Activated T-helper 17 cell treated with anti-CD3 and anti-CD28 coated beads, Interleukin-2, amount 50 U/mL, for 72 hours (primary cell): ENCODE measurements around the gene ZNF775. TPM values are rescaled to one million over a fixed set of nuclear protein-coding genes. Genes with fewer than 3 reads are reported as not detected.

Experiments
- ATAC-seq: fragments of 150-1000 bp; cut with Tn5 transposase; replicated peaks from 2 replicates; pipeline ENCODE4 v1.10.0; 2021; ENCODE audit warnings: mild to moderate bottlenecking, moderate library complexity
- H3K27ac Mint-ChIP-seq: one replicate; pipeline ENCODE4 v1.8.0; 2022; ENCODE audit warnings: mixed read lengths
- H3K27me3 Mint-ChIP-seq: one replicate; pipeline ENCODE4 v1.8.0; 2022; ENCODE audit warnings: mixed read lengths
- H3K36me3 Mint-ChIP-seq: one replicate; pipeline ENCODE4 v1.8.0; 2022; ENCODE audit warnings: low read depth, mild to moderate bottlenecking, mixed read lengths
- H3K4me1 Mint-ChIP-seq: one replicate; pipeline ENCODE4 v1.8.0; 2022; ENCODE audit warnings: mixed read lengths
- H3K4me3 Mint-ChIP-seq: one replicate; pipeline ENCODE4 v1.8.0; 2022; ENCODE audit warnings: mild to moderate bottlenecking, mixed read lengths
- H3K9me3 Mint-ChIP-seq: one replicate; pipeline ENCODE4 v1.8.0; 2022; ENCODE audit warnings: mixed read lengths
- total RNA-seq, 2 donors: library from RNA; stranded (reverse); gene quantifications; one replicate each; pipeline ENCODE4 v1.2.3, GENCODE V29; 2022

The ZNF775 gene
- total RNA-seq, result 1 to 10 TPM; 2.5 to 3.2 TPM

DNA sequence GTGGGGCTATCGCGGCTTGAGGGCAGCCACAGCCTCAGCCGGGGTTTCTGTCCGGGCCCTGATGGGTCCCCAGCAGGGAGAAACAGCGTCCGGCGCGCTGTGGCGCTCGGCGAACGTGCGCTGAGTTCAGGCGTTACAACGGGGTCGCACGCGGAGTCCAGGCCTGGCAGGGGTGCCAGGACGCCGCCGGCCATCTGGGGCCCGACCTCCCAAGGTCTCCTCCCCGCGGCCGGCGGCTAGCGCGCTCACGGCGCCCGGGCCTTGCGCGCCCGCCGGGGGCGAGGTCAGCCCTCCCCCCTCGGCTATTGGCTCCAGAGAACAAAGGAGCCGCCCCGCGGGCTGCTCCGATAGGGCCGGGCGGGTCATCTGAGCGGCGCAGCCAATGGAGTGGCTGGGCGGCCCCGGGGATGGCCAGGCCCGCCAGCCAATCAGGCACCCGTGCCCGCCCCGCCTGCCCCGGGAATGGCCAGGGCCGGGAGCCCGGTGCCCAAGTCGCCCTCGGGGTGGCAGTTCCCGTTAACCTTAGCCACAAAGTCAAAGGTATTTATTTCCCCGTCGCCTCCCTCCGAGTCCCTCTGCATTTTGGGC is at the start of gene ZNF775:
TSS of gene ZNF775 (plus strand) at position 478 of the 588 bp plus-strand sequence. CDS start 9,141 bp downstream, outside the sequence.
- peaks cover 6% of the 10 kb centered on the region for H3K36me3 Mint-ChIP-seq
- H3K4me3 Mint-ChIP-seq, result peak within 1 kb of the TSS; percentile 91
- H3K9me3 Mint-ChIP-seq, result no peaks in the 10 kb centered on the region
- peak within 1 kb of the TSS; percentile 85 for H3K27ac Mint-ChIP-seq
- ATAC-seq, result peak; percentile 98
- H3K27me3 Mint-ChIP-seq, result no peaks in the 10 kb centered on the region
- H3K4me1 Mint-ChIP-seq, result peaks cover 33% of the 10 kb centered on the region

DNA sequence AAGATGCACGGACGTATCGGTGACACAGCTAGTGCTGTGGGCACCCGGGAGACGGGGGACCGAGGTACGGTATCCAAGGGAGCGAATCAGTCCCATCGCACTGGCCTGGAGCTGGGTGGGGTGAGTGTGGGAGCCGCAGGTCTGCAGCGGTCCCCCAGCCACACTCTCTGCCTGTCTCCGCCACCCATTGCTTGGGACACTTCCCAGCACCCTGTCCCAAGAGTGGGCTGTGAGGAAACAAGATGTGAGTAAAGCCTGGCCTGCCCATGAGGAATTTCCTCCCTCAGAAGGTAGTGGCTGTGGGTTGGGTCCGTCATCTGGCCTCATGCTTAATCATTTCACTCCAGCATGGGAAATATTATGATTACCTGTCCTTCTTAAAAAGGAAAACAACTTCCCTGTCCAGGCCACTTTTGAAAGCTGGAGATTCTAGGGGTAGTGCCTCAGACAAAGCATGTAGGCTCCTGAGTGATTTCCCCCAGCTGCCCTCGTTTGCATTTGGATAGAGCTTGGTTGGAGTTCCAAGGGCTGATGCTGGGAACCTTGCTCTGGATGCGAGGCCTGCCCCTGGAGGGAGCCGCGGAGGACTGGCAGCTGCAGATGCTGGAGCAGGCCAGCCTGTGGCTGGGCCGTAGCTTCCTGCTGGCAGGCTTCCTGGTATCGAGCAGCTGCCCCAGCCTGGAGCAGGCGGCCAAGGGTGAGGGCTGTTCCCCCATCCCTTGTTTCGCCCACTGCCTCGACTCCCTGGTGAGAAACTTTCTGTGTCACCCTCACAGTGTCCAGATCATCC is 49.6 kb upstream of the ZNF775 start:
- H3K4me1 Mint-ChIP-seq, result peaks cover 17% of the 10 kb centered on the region
- no peak overlapping the region for H3K27ac Mint-ChIP-seq
- H3K9me3 Mint-ChIP-seq, result no peaks in the 10 kb centered on the region
- no peak overlapping the region for H3K4me3 Mint-ChIP-seq
- peaks cover 50% of the 10 kb centered on the region for H3K36me3 Mint-ChIP-seq
- no peak for ATAC-seq
- no peaks in the 10 kb centered on the region for H3K27me3 Mint-ChIP-seq

DNA sequence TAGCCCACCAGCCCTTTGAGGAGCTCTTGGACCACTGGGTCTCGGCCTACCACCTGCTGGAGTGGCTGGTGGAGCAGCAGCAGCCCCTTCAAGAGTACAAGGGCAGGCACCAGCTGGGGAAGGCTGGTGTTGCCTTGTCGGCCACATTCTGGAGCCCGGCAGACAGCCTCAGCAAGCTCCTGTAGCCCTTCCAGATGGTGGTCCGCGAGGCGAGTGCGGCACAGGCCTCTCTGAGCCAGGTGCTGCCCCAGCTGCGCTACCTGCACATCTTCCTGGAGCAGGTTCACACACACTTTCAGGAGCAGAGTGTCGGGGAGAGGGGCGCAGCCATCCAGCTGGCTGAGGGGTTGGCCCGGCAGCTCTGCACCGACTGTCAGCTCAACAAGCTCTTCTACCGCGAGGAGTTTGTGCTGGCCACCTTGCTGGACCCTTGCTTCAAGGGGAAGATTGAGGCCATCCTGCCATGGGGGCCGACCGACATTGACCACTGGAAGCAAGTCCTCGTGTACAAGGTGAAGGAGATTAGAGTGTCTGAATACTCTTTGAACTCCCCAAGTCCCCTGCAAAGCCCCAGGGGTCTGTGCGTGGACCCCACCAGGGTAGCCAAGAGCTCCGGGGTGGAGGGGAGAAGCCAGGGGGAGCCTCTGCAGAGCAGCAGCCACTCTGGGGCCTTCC is 48.8 kb upstream of the ZNF775 start:
- Mint-ChIP-seq H3K9me3 (no peaks in the 10 kb centered on the region), H3K4me3 (no peak overlapping the region), H3K4me1 (peaks cover 9% of the 10 kb centered on the region), H3K27ac (no peak overlapping the region), H3K27me3 (no peaks in the 10 kb centered on the region), H3K36me3 (peaks cover 42% of the 10 kb centered on the region)
- ATAC-seq, result no peak

DNA sequence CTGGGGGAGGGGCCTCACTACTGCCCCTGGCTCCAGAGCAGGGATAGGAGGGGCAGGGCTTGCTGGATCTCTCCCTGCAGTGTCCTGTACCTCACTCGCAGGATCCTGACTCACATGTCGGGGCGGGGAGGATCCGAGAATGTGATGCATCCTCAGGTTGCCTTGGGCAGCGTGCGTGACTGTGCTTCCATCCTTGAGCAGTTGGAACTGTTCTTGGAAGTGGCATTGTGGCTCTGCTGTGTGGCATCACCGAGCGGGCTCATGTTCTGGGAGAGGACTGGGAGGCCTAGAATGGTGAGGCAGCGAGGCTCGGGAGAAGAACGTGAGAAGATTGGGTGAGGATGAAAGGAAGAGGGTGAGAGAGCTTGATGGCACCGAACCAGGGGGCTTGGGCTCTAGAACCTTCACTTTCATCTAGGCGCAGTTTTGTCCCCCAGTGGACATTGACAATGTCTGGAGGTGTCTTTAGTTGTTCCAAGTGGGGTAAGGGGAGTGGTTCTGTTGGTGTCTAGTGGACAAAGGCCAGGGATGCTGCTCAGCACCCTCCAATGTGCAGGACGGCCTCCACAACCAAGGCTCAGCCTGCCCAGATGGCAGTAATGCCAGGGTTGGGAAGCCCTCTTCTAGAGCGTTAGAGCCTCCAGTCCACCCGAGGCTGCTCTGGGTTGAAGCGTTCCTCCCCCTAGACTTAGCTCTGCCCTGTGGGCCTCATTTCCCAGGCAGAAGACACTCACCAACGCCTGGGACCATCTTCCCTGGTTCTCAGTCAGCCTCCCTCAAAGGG is 46.1 kb upstream of the ZNF775 start:
- Mint-ChIP-seq H3K4me1 (peaks cover 2% of the 10 kb centered on the region), H3K27ac (no peak overlapping the region), H3K9me3 (no peaks in the 10 kb centered on the region), H3K4me3 (no peak overlapping the region), H3K27me3 (no peaks in the 10 kb centered on the region), H3K36me3 (peaks cover 34% of the 10 kb centered on the region)
- no peak for ATAC-seq

DNA sequence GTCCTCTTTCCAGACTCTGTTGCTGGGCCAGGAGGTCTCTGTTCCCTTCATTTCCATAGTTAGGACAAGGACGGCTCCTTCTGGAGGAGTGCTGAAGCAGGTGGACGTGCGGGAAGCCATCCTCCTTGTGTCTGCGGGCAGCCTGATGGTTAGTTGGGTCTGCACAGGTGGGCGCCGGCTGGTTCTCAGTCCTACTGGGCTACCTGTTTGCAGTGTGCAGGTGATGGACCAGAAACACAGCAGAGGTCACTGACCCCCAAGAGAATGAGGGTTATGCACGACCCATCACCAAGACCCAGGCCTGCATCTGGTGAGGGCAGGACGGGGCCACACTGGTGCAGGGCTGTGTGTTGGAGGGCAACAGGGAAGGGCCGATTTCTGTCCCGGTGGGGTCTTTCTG is 45.5 kb upstream of the ZNF775 start:
- H3K4me3 Mint-ChIP-seq, result no peak overlapping the region
- no peaks in the 10 kb centered on the region for H3K27me3 Mint-ChIP-seq
- peaks cover 30% of the 10 kb centered on the region for H3K36me3 Mint-ChIP-seq
- no peaks in the 10 kb centered on the region for H3K4me1 Mint-ChIP-seq
- no peak for ATAC-seq
- H3K9me3 Mint-ChIP-seq, result no peaks in the 10 kb centered on the region
- peak overlapping the region; percentile 17 for H3K27ac Mint-ChIP-seq

DNA sequence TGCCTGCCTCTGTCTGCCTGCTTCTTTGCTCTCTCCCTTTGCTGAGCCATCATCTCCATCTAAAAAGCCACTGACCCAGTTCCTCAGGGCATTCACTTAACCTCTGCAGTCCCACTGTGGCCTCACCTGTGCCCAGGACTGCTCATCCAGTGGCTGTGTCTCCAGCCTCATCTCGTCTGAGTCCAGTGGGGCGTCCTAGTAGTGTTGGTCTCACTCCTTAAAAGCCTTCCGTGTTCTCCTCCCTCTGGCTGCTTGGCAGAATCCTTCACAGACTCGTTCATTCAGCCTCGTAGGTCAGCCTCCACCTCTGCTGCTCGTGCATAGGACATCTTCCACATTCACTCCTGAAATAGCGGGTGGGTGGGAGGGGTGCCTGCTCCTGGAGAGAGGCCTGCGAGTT is 45.0 kb upstream of the ZNF775 start:
- H3K4me1 Mint-ChIP-seq, result no peaks in the 10 kb centered on the region

DNA sequence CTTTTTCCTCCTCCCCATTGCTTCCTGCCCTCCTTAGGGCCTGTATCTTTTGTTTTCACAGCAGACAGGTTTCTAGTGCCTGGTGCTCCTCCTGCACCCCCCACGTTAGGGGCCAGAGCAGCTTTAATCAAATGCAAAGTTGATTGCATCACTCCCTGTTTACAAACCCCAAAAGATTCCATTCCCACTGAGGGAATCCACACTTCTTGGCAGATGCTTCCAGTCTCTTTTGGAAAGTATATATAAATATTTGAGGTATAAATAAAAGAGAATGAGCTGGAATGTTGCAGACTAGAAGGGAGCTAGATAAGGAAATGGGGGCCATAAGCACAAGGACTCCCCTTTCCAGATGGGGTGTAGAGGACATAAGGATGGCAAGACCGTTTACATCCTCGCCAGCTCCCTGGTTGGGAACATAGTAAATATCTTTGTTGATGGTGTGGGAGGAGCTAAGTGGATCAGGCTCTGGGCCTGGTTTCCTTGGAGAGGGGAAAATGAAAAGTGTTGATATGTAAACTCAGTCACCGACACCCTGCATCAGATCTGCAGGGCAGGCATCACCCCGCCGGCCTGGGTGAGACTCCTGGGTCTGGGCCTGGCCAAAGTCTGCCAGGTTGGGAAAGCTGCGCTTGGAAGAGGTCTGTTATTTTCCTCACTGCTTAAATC is 43.9 kb upstream of the ZNF775 start:
- peaks cover 21% of the 10 kb centered on the region for H3K36me3 Mint-ChIP-seq
- ATAC-seq, result no peak

More for the DNA sequence above, 45.0 kb upstream of the ZNF775 start:
- H3K36me3 Mint-ChIP-seq, result peaks cover 25% of the 10 kb centered on the region
- no peak for ATAC-seq
- H3K27ac Mint-ChIP-seq, result peak overlapping the region; percentile 17
- H3K4me3 Mint-ChIP-seq, result no peak overlapping the region
- no peaks in the 10 kb centered on the region for H3K9me3 Mint-ChIP-seq
- H3K27me3 Mint-ChIP-seq, result no peaks in the 10 kb centered on the region

DNA sequence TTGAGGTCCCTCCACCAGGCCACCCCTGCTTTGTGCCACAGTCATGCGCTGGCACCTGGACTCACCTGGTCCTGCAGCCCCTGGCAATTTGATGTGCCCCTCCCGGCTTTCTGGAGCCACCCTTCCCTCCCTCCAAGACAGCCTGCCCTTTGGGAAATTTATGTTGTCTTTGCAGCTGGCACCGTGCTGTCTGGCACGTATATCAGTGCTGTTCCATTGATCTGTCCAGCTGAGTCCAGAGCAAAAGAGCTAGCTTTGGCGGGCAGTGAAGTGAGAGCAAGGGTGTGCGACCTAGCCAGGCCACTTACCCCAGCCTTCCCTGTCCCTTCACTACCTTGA is 43.4 kb upstream of the ZNF775 start:
- Mint-ChIP-seq H3K4me1 (no peaks in the 10 kb centered on the region), H3K36me3 (peaks cover 21% of the 10 kb centered on the region), H3K27me3 (peaks cover 7% of the 10 kb centered on the region), H3K9me3 (no peaks in the 10 kb centered on the region), H3K4me3 (no peak overlapping the region), H3K27ac (no peak overlapping the region)
- ATAC-seq, result no peak

More for the DNA sequence above, 43.9 kb upstream of the ZNF775 start:
- Mint-ChIP-seq H3K4me3 (no peak overlapping the region), H3K4me1 (no peaks in the 10 kb centered on the region), H3K27me3 (peaks cover 7% of the 10 kb centered on the region), H3K27ac (no peak overlapping the region), H3K9me3 (no peaks in the 10 kb centered on the region)

DNA sequence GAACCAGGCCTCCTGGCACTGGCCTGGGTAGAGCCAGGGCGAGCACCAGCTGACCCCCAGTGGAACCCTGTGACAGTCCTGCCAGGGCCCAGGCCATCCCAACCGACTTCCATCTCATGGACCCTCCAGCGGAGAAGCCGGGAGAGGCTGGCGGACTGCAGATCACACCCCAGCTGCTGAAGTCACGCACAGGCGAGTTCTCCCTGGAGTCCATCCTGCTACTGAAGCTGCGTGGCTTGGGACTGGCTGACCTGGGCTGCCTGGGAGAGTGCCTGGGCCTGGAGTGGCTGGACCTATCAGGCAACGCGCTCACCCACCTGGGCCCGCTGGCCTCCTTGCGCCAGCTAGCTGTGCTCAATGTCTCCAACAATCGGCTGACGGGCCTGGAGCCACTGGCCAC is 42.4 kb upstream of the ZNF775 start:
- H3K27me3 Mint-ChIP-seq, result peaks cover 7% of the 10 kb centered on the region
- no peak overlapping the region for H3K4me3 Mint-ChIP-seq
- peaks cover 21% of the 10 kb centered on the region for H3K36me3 Mint-ChIP-seq
- no peaks in the 10 kb centered on the region for H3K4me1 Mint-ChIP-seq
- H3K27ac Mint-ChIP-seq, result no peak overlapping the region
- ATAC-seq, result no peak
- no peaks in the 10 kb centered on the region for H3K9me3 Mint-ChIP-seq

DNA sequence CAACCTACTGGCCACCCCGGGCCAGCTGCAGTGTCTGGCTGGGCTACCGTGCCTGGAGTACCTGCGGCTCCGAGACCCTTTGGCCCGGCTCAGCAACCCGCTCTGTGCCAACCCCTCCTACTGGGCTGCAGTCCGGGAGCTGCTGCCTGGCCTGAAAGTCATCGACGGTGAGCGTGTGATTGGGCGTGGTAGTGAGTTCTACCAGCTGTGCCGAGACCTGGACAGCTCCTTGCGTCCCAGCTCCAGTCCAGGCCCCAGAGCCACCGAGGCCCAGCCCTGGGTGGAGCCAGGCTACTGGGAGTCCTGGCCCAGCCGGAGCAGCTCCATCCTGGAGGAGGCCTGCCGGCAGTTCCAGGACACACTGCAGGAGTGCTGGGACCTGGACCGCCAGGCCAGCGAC is 42.0 kb upstream of the ZNF775 start:
- no peaks in the 10 kb centered on the region for H3K9me3 Mint-ChIP-seq
- H3K27me3 Mint-ChIP-seq, result peaks cover 11% of the 10 kb centered on the region
- H3K27ac Mint-ChIP-seq, result no peak overlapping the region
- peaks cover 21% of the 10 kb centered on the region for H3K36me3 Mint-ChIP-seq
- no peak overlapping the region for H3K4me3 Mint-ChIP-seq
- no peaks in the 10 kb centered on the region for H3K4me1 Mint-ChIP-seq
- no peak for ATAC-seq

DNA sequence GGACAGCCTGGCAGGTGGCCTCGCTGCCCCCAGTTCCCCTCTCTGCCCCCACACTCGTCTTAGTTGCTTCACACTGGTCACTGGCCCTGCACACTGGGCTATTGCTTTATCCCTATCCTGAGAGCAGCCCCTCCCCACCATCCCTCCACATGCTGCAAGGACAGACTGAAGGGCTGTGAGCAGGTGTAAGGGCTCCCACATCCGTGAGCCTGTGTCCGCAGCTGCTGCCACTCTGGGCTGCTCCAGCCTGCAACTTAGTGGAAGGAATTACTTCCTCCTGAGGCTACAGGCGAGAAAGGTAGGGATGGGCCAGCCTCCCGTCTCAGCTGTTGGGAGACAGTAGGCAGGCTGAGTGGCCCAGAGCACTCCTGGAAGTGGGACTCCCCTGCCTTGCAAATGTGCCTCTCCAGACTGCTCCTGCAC is 41.5 kb upstream of the ZNF775 start:
- ATAC-seq, result no peak

DNA sequence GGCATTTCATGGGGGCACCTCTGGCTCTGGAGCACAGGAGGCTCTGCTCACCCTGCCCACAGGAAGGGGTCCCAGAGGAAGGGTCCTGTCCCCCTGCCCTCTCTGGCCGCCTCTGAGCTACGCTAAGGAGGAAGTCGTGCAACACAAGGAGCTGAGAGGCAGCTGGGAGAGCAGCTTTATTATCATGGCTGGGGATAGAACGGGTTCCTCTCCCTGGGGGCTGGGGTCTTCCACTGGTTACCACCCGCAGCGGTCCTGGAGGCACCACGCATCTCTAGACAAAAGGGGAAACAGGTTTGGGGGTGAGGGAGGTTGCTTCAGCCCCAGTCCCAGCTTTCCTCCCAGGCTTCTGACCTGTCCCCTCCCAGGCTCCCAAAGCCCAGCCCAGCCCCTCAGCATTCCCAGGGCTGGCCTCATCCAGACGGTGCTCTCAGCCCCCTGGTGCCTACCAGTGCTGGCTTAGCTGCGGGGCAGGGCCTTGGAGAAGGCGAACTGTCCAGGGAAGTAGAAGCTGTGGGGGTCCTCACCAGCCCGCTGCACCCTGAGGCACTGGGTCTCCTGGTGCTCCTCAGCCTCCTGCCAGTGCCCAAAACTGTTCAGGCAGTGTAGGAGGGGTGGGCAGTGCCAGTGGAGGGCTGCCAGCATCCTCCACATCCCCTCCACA is 40.8 kb upstream of the ZNF775 start:
- H3K4me1 Mint-ChIP-seq, result no peaks in the 10 kb centered on the region
- no peaks in the 10 kb centered on the region for H3K9me3 Mint-ChIP-seq
- H3K4me3 Mint-ChIP-seq, result no peak overlapping the region
- H3K36me3 Mint-ChIP-seq, result peaks cover 21% of the 10 kb centered on the region
- ATAC-seq, result no peak
- peaks cover 11% of the 10 kb centered on the region for H3K27me3 Mint-ChIP-seq
- no peak overlapping the region for H3K27ac Mint-ChIP-seq

More for the DNA sequence above, 41.5 kb upstream of the ZNF775 start:
- H3K4me3 Mint-ChIP-seq, result no peak overlapping the region
- peaks cover 21% of the 10 kb centered on the region for H3K36me3 Mint-ChIP-seq
- H3K27me3 Mint-ChIP-seq, result peaks cover 11% of the 10 kb centered on the region
- no peak overlapping the region for H3K27ac Mint-ChIP-seq
- no peaks in the 10 kb centered on the region for H3K4me1 Mint-ChIP-seq
- H3K9me3 Mint-ChIP-seq, result no peaks in the 10 kb centered on the region

DNA sequence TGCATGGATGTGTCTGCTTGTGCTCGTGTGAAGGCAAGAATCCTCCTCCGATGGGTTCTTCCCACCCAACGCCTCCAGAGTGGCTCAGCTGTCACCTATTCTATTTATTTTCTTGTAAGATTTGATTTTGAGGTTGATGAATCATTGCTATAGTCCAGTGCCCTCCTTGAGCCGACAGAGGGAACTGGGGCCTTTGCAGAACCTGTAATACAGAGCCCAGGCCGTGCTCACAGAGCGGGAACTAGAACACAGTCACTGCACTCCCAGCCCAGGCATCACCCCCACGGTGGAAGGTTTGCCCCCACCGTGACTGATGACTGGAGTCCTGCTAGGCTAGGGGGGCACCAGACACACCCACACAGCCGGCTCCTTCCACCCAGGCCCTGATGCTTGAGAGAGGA is 39.7 kb upstream of the ZNF775 start:
- H3K27me3 Mint-ChIP-seq, result peaks cover 19% of the 10 kb centered on the region
- no peak for ATAC-seq
- H3K36me3 Mint-ChIP-seq, result peaks cover 21% of the 10 kb centered on the region
- H3K4me3 Mint-ChIP-seq, result no peak overlapping the region
- no peaks in the 10 kb centered on the region for H3K9me3 Mint-ChIP-seq
- no peak overlapping the region for H3K27ac Mint-ChIP-seq
- H3K4me1 Mint-ChIP-seq, result no peaks in the 10 kb centered on the region
